Loucy (cell line): Measurements from ENCODE around the gene EHBP1L1.

ENCODE experiments used
- CTCF ChIP-seq: fragments of 200-600 bp; sonication (generic); conservative IDR thresholded peaks from 2 replicates; pipeline ENCODE4 v1.5.1; 2014; ENCODE audit warnings: mild to moderate bottlenecking, antibody characterized with exemption, low read length
- EZH2phosphoT487 ChIP-seq: fragments of 200-600 bp; IDR thresholded peaks from 2 replicates; pipeline ENCODE4 v1.6.1; 2018; ENCODE audit warnings: antibody characterized with exemption, mild to moderate bottlenecking, moderate library complexity, borderline replicate concordance

- TF ChIP-seq CTCF (no peak), EZH2phosphoT487 (no peak)
Observed at GRCh38 chr11:65611028-65611757, 35.3 kb downstream of the EHBP1L1 start.
